HG03175 (cell line): ENCODE measurements around the gene CHRNA9.
"Not testable (repeated sequence)": the region's sequence is repeated elsewhere in the genome, so short reads cannot be mapped to it uniquely, and the experiment has no call there.

Experiments
- ATAC-seq: cut with Tn5 transposase; IDR thresholded peaks from one replicate; pipeline ENCODE4 v1.9.1; 2021; ENCODE audit warnings: mild to moderate bottlenecking, moderate library complexity; ENCODE audit not compliant: unreplicated experiment

Gene CHRNA9

GRCh38 chr4:40334591-40335524 lies at the start of gene CHRNA9:
TSS of gene CHRNA9 (plus strand) at chr4:40335333. CDS start at chr4:40335468, 135 bp downstream.
- ATAC-seq, result no peak

GRCh38 chr4:40285692-40286091 lies 49.4 kb upstream of the CHRNA9 start:
- no peak for ATAC-seq

- ATAC-seq, result no peak
Measured at GRCh38 chr4:40288566-40288965, 46.6 kb upstream of the CHRNA9 start.

- ATAC-seq, result no peak
Measured at GRCh38 chr4:40289366-40290188, 45.6 kb upstream of the CHRNA9 start.

GRCh38 chr4:40290611-40291186 lies 44.4 kb upstream of the CHRNA9 start:
- ATAC-seq, result not testable (repeated sequence)

GRCh38 chr4:40292313-40292759 lies 42.8 kb upstream of the CHRNA9 start:
- no peak for ATAC-seq

GRCh38 chr4:40294339-40294738 lies 40.8 kb upstream of the CHRNA9 start:
- no peak for ATAC-seq

GRCh38 chr4:40295030-40295429 lies 40.1 kb upstream of the CHRNA9 start:
- ATAC-seq, result not testable (repeated sequence)

GRCh38 chr4:40295572-40295971 lies 39.6 kb upstream of the CHRNA9 start:
- no peak for ATAC-seq

GRCh38 chr4:40299126-40299525 lies 36.0 kb upstream of the CHRNA9 start:
- ATAC-seq, result no peak

GRCh38 chr4:40299811-40300292 lies 35.3 kb upstream of the CHRNA9 start:
- ATAC-seq, result no peak

- no peak for ATAC-seq
Measured at GRCh38 chr4:40300371-40301162, 34.6 kb upstream of the CHRNA9 start.

- peak; percentile 63 for ATAC-seq
Measured at GRCh38 chr4:40301603-40302002, 33.5 kb upstream of the CHRNA9 start.

GRCh38 chr4:40303751-40304150 lies 31.4 kb upstream of the CHRNA9 start:
- ATAC-seq, result no peak

- ATAC-seq, result peak; percentile 45
Measured at GRCh38 chr4:40305328-40306170, 29.6 kb upstream of the CHRNA9 start.

- no peak for ATAC-seq
Measured at GRCh38 chr4:40306226-40306625, 28.9 kb upstream of the CHRNA9 start.

- no peak for ATAC-seq
Measured at GRCh38 chr4:40306976-40307375, 28.2 kb upstream of the CHRNA9 start.

- ATAC-seq, result peak; percentile 31
Measured at GRCh38 chr4:40307627-40308497, 27.3 kb upstream of the CHRNA9 start.
